ENCODE measurements around the gene TRMT1. TPM values are rescaled to one million over a fixed set of nuclear protein-coding genes. Genes with fewer than 3 reads are reported as not detected.

Gene TRMT1
- total RNA-seq, 1 donor from 2014 or later = 54.2 TPM

DNA sequence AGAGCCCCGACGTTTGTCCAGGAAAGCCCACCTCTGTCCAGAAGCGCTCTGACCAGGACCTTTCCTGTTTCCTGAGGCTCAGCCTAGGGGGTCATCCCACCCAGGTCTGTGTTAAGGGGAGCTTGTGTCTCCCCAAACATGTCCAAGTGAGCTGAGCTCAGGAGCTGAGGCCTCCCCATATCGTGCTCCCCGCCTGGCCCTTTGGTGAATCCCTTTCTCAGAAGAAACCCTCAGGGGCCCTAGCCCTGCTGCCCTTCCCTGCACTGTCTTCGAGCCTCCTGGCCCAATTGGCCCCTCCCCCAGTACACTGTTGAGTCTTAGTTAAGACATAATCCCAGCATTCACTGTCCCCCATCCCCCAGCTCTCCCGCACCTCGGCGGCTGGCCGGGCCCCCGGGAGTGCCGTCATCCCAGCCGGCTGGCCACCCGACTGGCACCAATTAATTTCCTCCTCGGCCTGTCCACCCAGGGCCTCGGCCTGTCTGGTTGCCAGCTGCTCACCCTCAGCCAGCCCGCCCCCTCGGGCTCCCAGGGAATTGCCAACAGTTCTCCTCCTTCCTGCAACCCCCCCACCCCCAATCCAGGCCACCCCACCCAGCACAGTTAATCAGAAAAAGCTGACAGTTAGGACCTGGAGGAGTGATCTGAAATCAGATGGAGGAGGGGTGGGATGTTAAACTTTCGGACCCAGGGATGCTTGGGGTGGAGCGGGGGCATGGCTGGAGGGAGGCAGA is 47.2 kb upstream of the TRMT1 start:
- no peaks in the 10 kb centered on the region for H3K9me3 Mint-ChIP-seq (ENCODE audit: unreplicated experiment)
- peak overlapping the region; percentile 83 for H3K4me3 Mint-ChIP-seq (ENCODE audit: unreplicated experiment)
- peaks cover 7% of the 10 kb centered on the region for H3K27me3 Mint-ChIP-seq (ENCODE audit: unreplicated experiment)
- H3K27ac Mint-ChIP-seq (ENCODE audit: unreplicated experiment) = peak overlapping the region; percentile 100
- H3K4me1 Mint-ChIP-seq (ENCODE audit: unreplicated experiment) = peaks cover 38% of the 10 kb centered on the region
- H3K36me3 Mint-ChIP-seq (ENCODE audit: low read depth, unreplicated experiment) = no peaks in the 10 kb centered on the region
- peak; percentile 83 for DNase-seq (ENCODE audit: low spot score)
- no peak for TF ChIP-seq CTCF (IDR thresholded peaks at IDR 0.05; ENCODE audit: unreplicated experiment)

DNA sequence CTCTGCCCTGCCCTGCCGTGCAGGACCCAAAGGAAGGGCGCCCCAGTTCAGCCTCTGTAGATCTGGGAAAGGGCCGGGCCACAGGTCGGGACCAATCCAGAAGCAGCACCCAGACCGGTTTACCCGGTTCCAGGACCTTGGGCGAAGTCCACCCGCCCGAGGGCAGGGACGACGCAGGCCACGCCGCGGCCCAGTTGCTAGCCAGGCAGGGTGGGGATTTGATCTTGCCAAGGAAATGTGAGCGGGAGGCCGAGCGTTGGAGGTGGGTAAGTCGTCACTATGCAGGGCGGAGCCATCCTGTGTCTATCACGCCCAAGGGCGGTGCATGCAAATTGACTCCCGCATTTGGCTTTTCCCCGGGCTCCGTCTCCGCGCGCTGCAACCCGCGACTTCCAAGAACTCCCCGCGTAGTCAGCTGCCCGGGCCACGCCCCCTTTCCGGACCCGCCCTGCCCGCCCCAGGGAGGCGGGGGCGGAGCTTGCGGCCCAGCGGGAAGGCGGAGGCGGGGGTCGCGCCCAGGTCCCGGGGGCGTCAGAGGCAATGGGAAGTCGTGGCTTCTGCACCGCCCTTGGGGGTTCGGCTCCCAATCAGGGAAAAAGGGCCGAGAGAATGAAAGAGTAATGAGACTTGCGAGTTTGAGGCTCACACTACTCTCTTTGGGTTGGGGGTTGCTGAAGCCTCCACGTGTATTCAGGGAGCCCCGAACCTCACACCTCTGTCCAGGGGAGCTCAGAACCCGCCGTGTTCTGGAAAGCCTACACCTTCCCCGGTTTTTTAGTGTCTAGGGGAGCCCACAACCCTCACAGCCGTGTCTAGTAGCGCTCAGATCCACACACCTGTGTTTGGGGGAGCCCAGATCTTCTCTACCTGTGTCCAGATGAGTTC is 46.4 kb upstream of the TRMT1 start:
- Mint-ChIP-seq H3K27ac (ENCODE audit: unreplicated experiment) (peak overlapping the region; percentile 100), H3K4me3 (ENCODE audit: unreplicated experiment) (peak overlapping the region; percentile 83), H3K27me3 (ENCODE audit: unreplicated experiment) (peaks cover 7% of the 10 kb centered on the region), H3K36me3 (ENCODE audit: low read depth, unreplicated experiment) (no peaks in the 10 kb centered on the region), H3K4me1 (ENCODE audit: unreplicated experiment) (peaks cover 43% of the 10 kb centered on the region), H3K9me3 (ENCODE audit: unreplicated experiment) (no peaks in the 10 kb centered on the region)
- DNase-seq (ENCODE audit: low spot score) = peak; percentile 93
- TF ChIP-seq CTCF (IDR thresholded peaks at IDR 0.05; ENCODE audit: unreplicated experiment) = no peak

DNA sequence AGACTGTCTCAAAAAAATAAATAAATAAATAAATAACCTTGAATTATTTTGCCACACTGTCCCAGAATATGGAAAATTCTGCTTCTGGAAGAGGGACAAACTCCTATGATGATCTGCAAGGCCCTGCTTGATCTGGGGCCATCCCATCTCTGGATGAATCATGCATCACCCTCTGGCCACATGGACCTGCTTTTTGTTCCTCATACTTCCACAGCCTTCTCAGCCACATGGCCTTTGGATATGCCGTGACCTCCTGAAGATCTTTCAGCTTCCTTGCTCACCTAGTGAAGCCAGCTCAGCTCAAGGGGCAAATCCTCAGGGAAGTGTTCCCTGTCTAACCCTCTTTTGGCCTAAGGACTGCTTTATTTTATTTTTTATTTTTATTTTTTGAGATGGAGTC is 44.0 kb upstream of the TRMT1 start:
- Mint-ChIP-seq H3K27ac (ENCODE audit: unreplicated experiment) (peak overlapping the region; percentile 30), H3K27me3 (ENCODE audit: unreplicated experiment) (peaks cover 8% of the 10 kb centered on the region), H3K36me3 (ENCODE audit: low read depth, unreplicated experiment) (peaks cover 3% of the 10 kb centered on the region), H3K4me1 (ENCODE audit: unreplicated experiment) (peaks cover 42% of the 10 kb centered on the region), H3K4me3 (ENCODE audit: unreplicated experiment) (no peak overlapping the region), H3K9me3 (ENCODE audit: unreplicated experiment) (no peaks in the 10 kb centered on the region)
- no peak for DNase-seq (ENCODE audit: low spot score)
- TF ChIP-seq CTCF (IDR thresholded peaks at IDR 0.05; ENCODE audit: unreplicated experiment) = no peak

DNA sequence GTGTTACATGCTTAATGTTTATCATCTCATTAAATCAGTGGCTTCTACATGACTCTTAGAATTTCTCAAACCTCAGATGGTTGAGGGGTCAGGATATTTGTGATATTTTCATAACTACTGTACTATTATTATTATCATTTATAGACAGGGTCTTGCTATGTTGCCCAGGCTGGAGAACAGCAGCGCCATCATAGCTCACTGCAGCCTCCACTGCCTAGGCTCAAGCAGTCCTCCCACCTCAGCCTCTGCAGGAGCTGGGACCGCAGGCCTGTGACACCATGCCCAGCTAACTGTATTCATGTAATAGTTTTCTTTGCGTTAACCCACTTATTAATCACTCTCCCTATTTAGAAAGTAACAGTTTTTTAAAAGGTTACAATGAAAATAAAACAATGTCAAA is 43.2 kb upstream of the TRMT1 start:
- Mint-ChIP-seq H3K9me3 (ENCODE audit: unreplicated experiment) (no peaks in the 10 kb centered on the region), H3K27ac (ENCODE audit: unreplicated experiment) (no peak overlapping the region), H3K4me1 (ENCODE audit: unreplicated experiment) (peaks cover 33% of the 10 kb centered on the region), H3K4me3 (ENCODE audit: unreplicated experiment) (no peak overlapping the region), H3K36me3 (ENCODE audit: low read depth, unreplicated experiment) (peaks cover 8% of the 10 kb centered on the region), H3K27me3 (ENCODE audit: unreplicated experiment) (peaks cover 10% of the 10 kb centered on the region)
- DNase-seq (ENCODE audit: low spot score) = no peak
- TF ChIP-seq CTCF (IDR thresholded peaks at IDR 0.05; ENCODE audit: unreplicated experiment) = no peak

Data from endothelial cell (in vitro differentiated cells).